Measurements from ENCODE around the gene LIN7A.

The LIN7A gene

GRCh38 chr12:80829767-80830166, 108.0 kb downstream of the LIN7A start:
- H3K4me3 ChIP-seq (ENCODE audit: low read depth, low read length) = no peak overlapping the region
- no peak for DNase-seq
- no peak overlapping the region for H3K27ac ChIP-seq
- no peak for TF ChIP-seq CTCF (IDR thresholded peaks at IDR 0.05; ENCODE audit: low read depth, low read length)
- H3K36me3 ChIP-seq = no peaks in the 10 kb centered on the region
- H3K9me3 ChIP-seq (ENCODE audit: severe bottlenecking) = no peaks in the 10 kb centered on the region
- H3K27me3 ChIP-seq (ENCODE audit: insufficient read depth, low read depth, severe bottlenecking) = no peaks in the 10 kb centered on the region

GRCh38 chr12:80825506-80825905, 112.2 kb downstream of the LIN7A start:
- no peak for DNase-seq

GRCh38 chr12:80823393-80823792, 114.3 kb downstream of the LIN7A start:
- DNase-seq = no peak
- H3K4me3 ChIP-seq (ENCODE audit: low read depth, low read length) = no peak overlapping the region
- no peak overlapping the region for H3K27ac ChIP-seq
- H3K36me3 ChIP-seq = no peaks in the 10 kb centered on the region
- no peaks in the 10 kb centered on the region for H3K9me3 ChIP-seq (ENCODE audit: severe bottlenecking)
- H3K27me3 ChIP-seq (ENCODE audit: insufficient read depth, low read depth, severe bottlenecking) = no peaks in the 10 kb centered on the region
- no peak for TF ChIP-seq CTCF (IDR thresholded peaks at IDR 0.05; ENCODE audit: low read depth, low read length)

More at GRCh38 chr12:80825506-80825905, 112.2 kb downstream of the LIN7A start:
- Histone ChIP-seq H3K27ac (no peak overlapping the region), H3K9me3 (ENCODE audit: severe bottlenecking) (no peaks in the 10 kb centered on the region), H3K4me3 (ENCODE audit: low read depth, low read length) (no peak overlapping the region), H3K27me3 (ENCODE audit: insufficient read depth, low read depth, severe bottlenecking) (no peaks in the 10 kb centered on the region), H3K36me3 (no peaks in the 10 kb centered on the region)
- TF ChIP-seq CTCF (IDR thresholded peaks at IDR 0.05; ENCODE audit: low read depth, low read length) = no peak

DNA sequence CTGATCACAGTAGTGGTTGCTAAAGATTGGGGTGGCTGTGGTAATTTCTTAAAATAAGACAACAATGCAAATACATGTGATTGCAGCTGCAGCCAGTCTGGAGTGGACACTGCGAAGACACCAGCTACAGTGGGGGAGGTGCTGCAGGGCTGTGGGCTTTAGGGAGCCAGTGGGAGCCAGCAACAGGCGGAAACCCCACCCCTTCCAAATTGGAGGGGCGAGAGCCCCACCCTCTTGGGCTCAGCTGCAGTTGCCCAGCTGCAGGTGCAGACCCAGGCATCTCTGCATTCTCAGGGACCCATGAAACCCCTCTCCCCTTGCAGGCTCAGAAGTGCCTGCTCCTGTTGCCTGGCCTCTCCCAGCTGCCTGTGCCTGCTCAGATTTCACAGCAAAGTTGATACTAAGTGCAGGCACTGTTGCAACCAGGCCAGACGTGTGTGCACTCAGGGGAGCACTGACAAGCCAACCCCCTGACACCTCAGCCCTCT, 116.2 kb downstream of the LIN7A start:
- TF ChIP-seq CTCF (IDR thresholded peaks at IDR 0.05; ENCODE audit: low read depth, low read length) = no peak
- H3K36me3 ChIP-seq = no peaks in the 10 kb centered on the region
- no peak overlapping the region for H3K27ac ChIP-seq
- no peaks in the 10 kb centered on the region for H3K27me3 ChIP-seq (ENCODE audit: insufficient read depth, low read depth, severe bottlenecking)
- H3K9me3 ChIP-seq (ENCODE audit: severe bottlenecking) = no peaks in the 10 kb centered on the region
- no peak overlapping the region for H3K4me3 ChIP-seq (ENCODE audit: low read depth, low read length)
- no peak for DNase-seq

DNA sequence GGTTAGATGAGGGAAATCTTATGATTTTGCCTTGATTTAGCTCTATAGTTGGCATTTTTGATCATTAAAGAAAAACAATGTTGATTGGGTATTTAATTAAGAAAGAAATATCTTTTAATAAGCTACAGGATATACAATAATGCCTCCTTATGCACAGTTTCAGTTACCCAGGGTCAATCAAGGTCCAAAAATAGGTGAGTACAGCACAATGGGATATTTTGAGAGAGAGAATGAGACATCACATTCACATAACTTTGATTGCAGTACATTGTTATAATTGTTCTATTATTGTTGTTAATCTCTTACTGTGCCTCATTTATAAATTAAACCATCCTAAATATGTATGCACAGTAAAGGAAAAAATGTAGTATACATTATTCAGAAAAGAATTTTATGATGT, 118.9 kb downstream of the LIN7A start:
- Histone ChIP-seq H3K27me3 (ENCODE audit: insufficient read depth, low read depth, severe bottlenecking) (no peaks in the 10 kb centered on the region), H3K4me3 (ENCODE audit: low read depth, low read length) (no peak overlapping the region), H3K9me3 (ENCODE audit: severe bottlenecking) (no peaks in the 10 kb centered on the region), H3K36me3 (no peaks in the 10 kb centered on the region), H3K27ac (no peak overlapping the region)
- no peak for TF ChIP-seq CTCF (IDR thresholded peaks at IDR 0.05; ENCODE audit: low read depth, low read length)
- no peak for DNase-seq

DNA sequence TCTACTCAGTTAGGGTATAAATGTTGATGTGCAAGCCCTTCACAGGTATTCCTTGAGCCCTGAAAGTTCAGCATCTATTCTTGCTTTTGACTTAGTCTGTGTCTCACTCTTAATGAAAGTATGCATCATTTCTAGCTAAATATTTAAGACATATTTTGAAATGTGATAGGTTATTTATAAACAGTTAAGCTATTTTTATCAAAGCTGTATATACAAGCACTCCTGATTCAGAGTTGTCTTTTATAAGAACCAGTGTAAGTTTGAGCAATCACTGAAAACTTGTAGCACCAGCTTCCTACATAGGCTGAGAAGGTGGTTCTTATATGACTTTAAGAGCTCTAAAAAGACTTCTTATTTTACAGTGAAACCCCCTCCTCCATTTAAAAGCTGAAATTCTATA, 122.4 kb downstream of the LIN7A start:
- DNase-seq = no peak
- peaks cover 7% of the 10 kb centered on the region for H3K36me3 ChIP-seq
- H3K27me3 ChIP-seq (ENCODE audit: insufficient read depth, low read depth, severe bottlenecking) = no peaks in the 10 kb centered on the region
- H3K9me3 ChIP-seq (ENCODE audit: severe bottlenecking) = no peaks in the 10 kb centered on the region
- no peak overlapping the region for H3K27ac ChIP-seq
- no peak for TF ChIP-seq CTCF (IDR thresholded peaks at IDR 0.05; ENCODE audit: low read depth, low read length)
- H3K4me3 ChIP-seq (ENCODE audit: low read depth, low read length) = no peak overlapping the region
